ENCODE measurements around the gene PALB2. TPM values are rescaled to one million over a fixed set of nuclear protein-coding genes. Genes with fewer than 3 reads are reported as not detected.

Gene PALB2
- total and polyA plus RNA-seq, 9 of the 15 experiments (the other 6 are each of a cell fraction or from before 2014, with no cell fraction given) = 7.0 to 25.8 (median 15.2) TPM

GRCh38 chr16:23687034-23687808 lies 46.1 kb upstream of the PALB2 start:
- no peak for DNase-seq (ENCODE audit: extremely low read depth in 1 of 4, low spot score in 3 of 4)
- H3K36me3 ChIP-seq (ENCODE audit: control insufficient read depth, insufficient read depth, low read length) = peaks cover 94% of the 10 kb centered on the region
- H4K20me1 ChIP-seq (replicated peaks; ENCODE audit: control insufficient read depth, insufficient read depth, low read length) = no peaks in the 10 kb centered on the region
- ATAC-seq = no peak
- H3K4me1 ChIP-seq (replicated peaks in 1 of 2; ENCODE audit: control insufficient read depth in 2 of 2, insufficient read depth in 2 of 2, low read length in 2 of 2) = peaks cover 0 to 15% of the 10 kb centered on the region in 2 experiments; a peak in 1 of 5 replicates
- no peaks in the 10 kb centered on the region for H3K27me3 ChIP-seq (ENCODE audit: control insufficient read depth in 2 of 2, insufficient read depth in 2 of 2, low read length in 2 of 2)
- no TSS peak for BruUV-seq (replicated peaks)
- H3K79me2 ChIP-seq (ENCODE audit: control insufficient read depth, insufficient read depth, low read length) = peaks cover 17% of the 10 kb centered on the region
- 95% methylated on average over 16 of the region's 16 CpGs for WGBS (ENCODE audit: insufficient coverage, low coverage, missing lambda C conversion rate)
- no peak overlapping the region for H2AFZ ChIP-seq (ENCODE audit: low read depth, low read length)
- H3K9ac ChIP-seq (ENCODE audit: insufficient read depth in 1 of 2, low read depth in 2 of 2, low read length in 2 of 2) = no peak overlapping the region
- H3K9me1 ChIP-seq (ENCODE audit: control insufficient read depth, insufficient read depth, low read length) = no peaks in the 10 kb centered on the region
- TF ChIP-seq WHSC1 (IDR thresholded peaks at IDR 0.05; ENCODE audit: low read length) (no peak), POLR2G (IDR thresholded peaks at IDR 0.05; ENCODE audit: low read depth, low read length) (peak; percentile 56; the same call in 1 of the 2 replicates), ZKSCAN3 (CRISPR knock-in tag; IDR thresholded peaks at IDR 0.05) (no peak), SMAD1 (IDR thresholded peaks at IDR 0.05; ENCODE audit: low read depth, low read length, partially characterized antibody) (no peak), CBX5 (IDR thresholded peaks at IDR 0.05; ENCODE audit: borderline replicate concordance, low read depth) (no peak), RBFOX2 (IDR thresholded peaks at IDR 0.05; ENCODE audit: low read depth, low read length) (peak; percentile 55; the same call in 1 of the 2 replicates), KHSRP (IDR thresholded peaks at IDR 0.05) (no peak), CREB3 (tag; conservative IDR thresholded peaks at IDR 0.05; ENCODE audit: low read depth) (no peak), TEAD4 (IDR thresholded peaks at IDR 0.05; ENCODE audit: low read length) (no peak), TEAD4 (CRISPR knock-in tag; IDR thresholded peaks at IDR 0.05; ENCODE audit: borderline replicate concordance) (no peak), GTF2A2 (tag; IDR thresholded peaks at IDR 0.05) (no peak)
- in situ Hi-C loops (cut with MboI) = no loop called here
- intact Hi-C loops (cut with micrococcal nuclease) = no loop called here
- CTCF ChIA-PET (ENCODE audit: low intra/inter-chr PET ratio) = no interaction called here
- no peak overlapping the region for H3K4me2 ChIP-seq (ENCODE audit: insufficient read depth, low read length)
- H3K4me3 ChIP-seq = no peak overlapping the region
- no peak for FAIRE-seq
- no peak overlapping the region for H3K27ac ChIP-seq (ENCODE audit: extremely low read depth, low read depth, low read length)
- H3K9me3 ChIP-seq (replicated peaks; ENCODE audit: control insufficient read depth, insufficient read depth, low read depth, low read length) = no peaks in the 10 kb centered on the region
- POLR2A ChIA-PET = interaction anchor here (0.6 to 8.7 kb wide), 5 partner anchors 9 to 321 kb away, joined by 3 to 56 read pairs (median 3); partner anchors contain the start of gene PLK1

All from K562 (cell line).